ENCODE results near the gene OR1K1.
A peak's percentile ranks its signal among the peaks of the same experiment; 100 is the strongest.
"Not testable (repeated sequence)": the region's sequence is repeated elsewhere in the genome, so short reads cannot be mapped to it uniquely, and the experiment has no call there.

OR1K1 gene, protein sequence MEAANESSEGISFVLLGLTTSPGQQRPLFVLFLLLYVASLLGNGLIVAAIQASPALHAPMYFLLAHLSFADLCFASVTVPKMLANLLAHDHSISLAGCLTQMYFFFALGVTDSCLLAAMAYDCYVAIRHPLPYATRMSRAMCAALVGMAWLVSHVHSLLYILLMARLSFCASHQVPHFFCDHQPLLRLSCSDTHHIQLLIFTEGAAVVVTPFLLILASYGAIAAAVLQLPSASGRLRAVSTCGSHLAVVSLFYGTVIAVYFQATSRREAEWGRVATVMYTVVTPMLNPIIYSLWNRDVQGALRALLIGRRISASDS

GRCh38 chr9:122800066-122801060 lies at the start of gene OR1K1:
Gene OR1K1 (plus strand): TSS chr9:122800123. CDS start chr9:122800123, 0 bp downstream.
- no peak for DNase-seq (ENCODE audit: low spot score)

- DNase-seq (ENCODE audit: low spot score): peak; percentile 9
Measured at GRCh38 chr9:122754825-122755224, 45.1 kb upstream of the OR1K1 start.

DNA sequence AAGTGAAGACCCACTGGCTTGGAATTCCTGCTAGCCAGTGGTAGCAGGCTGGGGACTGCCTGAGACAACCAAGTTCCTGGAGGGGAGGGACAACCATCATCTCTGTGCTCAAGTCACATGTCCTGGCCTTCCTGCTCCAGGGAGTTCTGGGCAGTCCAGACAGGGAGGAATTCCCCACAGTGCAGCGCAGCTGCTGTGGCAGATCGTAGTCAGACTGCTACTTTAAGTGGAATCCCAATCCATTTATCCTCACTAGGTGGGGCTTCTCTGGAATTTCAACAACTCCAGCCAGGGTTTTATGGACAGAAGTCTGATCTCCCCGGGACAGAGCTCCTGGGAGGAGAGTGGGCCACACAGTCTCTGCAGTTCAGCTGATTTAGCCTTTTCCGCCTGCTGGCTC lies 32.1 kb upstream of the OR1K1 start:
- DNase-seq (ENCODE audit: low spot score): no peak

- DNase-seq (ENCODE audit: low spot score): no peak
Measured at GRCh38 chr9:122777052-122777451, 22.9 kb upstream of the OR1K1 start.

GRCh38 chr9:122777935-122778627 lies 21.8 kb upstream of the OR1K1 start:
- DNase-seq (ENCODE audit: low spot score): no peak

DNA sequence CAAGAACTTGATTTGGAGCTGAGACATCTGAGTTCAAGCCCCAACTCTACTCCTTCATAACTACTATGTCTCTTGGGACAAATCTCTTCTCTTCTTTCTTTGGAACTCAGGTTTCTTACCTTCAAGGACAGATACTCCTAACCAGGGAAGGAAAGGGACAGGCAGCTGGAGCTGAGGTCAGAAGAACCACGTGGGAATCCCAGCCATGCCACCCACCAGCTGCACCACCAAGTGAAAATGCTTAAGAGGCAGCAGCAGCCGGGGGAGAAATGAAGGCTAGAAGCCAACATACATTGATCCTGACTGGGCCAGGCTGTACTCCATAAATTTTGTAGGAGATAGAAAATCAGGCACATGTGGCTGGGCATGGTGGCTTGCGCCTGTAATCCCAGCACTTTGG lies 20.7 kb upstream of the OR1K1 start:
- no peak for DNase-seq (ENCODE audit: low spot score)

DNA sequence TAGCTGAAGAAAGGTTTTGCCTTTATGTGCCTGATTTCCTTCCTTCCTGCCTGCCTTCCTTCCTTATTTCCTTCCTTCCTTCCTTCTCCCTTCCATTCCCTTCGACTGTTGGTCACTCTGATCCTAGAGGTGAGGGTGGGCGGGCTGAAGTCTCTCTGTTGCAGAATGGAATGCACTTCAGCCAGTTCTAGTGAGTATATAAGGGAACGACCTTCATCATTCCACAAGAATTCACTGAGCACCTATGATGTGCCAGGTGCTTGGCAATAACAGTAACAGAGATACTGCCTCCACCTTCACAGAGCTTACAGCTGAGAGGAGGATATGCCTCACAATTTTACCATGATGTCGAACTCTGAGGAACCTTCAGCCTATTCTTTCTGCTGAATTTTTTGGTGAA lies 19.9 kb upstream of the OR1K1 start:
- no peak for DNase-seq (ENCODE audit: low spot score)

DNA sequence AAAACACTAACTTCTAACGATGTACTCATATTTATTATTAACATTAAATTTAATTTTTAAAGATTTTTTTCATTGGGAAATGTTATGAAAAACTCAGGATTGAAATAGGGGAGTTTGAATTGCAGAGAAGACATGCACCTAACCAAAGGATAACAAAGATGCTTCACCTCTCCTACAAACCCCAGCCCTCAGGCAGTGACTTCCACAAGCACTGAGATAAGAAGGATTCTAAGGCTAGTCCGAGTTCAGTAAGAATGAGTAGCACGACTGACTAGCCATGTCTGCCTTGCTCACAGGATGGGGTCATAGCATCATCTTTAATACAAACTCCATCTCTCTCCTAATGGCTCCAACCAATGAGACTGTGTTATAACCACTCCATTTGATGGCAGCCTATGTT lies 18.3 kb upstream of the OR1K1 start:
- DNase-seq (ENCODE audit: low spot score): no peak

- no peak for DNase-seq (ENCODE audit: low spot score)
Measured at GRCh38 chr9:122785269-122785668, 14.7 kb upstream of the OR1K1 start.

- DNase-seq (ENCODE audit: low spot score): no peak
Measured at GRCh38 chr9:122786338-122786737, 13.6 kb upstream of the OR1K1 start.

DNA sequence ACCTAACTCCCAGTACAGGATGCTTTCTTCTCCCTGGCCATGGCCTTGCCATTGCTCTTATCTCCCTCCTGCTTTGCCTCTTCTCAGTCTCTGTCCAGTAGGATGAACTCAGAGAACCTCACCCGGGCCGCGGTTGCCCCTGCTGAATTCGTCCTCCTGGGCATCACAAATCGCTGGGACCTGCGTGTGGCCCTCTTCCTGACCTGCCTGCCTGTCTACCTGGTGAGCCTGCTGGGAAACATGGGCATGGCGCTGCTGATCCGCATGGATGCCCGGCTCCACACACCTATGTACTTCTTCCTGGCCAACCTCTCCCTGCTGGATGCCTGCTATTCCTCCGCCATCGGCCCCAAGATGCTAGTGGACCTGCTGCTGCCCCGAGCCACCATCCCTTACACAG lies 11.1 kb upstream of the OR1K1 start, which contains the start of gene OR5C1:
Gene OR5C1, plus strand, starts transcription at position 103 of the 400 bp plus-strand sequence. Its CDS starts 0 bp downstream, at position 103.
- no peak for DNase-seq (ENCODE audit: low spot score)

DNA sequence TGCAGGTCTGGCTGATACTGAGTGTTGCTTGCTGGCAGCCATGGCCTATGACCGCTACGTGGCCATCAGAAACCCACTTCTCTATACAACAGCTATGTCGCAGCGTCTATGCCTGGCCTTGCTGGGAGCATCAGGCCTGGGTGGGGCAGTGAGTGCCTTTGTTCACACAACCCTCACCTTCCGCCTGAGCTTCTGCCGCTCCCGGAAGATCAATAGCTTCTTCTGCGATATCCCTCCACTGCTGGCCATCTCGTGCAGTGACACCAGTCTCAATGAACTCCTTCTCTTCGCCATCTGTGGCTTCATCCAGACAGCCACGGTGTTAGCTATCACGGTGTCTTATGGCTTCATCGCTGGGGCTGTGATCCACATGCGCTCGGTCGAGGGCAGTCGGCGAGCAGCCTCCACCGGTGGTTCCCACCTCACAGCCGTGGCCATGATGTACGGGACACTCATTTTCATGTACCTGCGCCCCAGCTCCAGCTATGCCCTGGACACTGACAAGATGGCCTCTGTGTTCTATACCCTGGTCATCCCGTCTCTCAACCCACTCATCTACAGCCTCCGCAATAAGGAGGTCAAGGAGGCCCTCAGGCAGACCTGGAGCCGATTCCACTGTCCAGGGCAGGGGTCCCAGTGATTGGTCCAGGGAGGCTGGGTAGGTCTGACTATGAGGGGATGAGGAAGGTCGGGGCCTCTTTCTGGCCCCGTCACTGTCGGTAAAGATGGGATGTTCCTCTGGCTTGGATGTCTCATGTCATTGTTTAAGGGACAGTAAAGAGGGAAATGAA lies 10.5 kb upstream of the OR1K1 start:
- DNase-seq (ENCODE audit: low spot score): no peak

DNA sequence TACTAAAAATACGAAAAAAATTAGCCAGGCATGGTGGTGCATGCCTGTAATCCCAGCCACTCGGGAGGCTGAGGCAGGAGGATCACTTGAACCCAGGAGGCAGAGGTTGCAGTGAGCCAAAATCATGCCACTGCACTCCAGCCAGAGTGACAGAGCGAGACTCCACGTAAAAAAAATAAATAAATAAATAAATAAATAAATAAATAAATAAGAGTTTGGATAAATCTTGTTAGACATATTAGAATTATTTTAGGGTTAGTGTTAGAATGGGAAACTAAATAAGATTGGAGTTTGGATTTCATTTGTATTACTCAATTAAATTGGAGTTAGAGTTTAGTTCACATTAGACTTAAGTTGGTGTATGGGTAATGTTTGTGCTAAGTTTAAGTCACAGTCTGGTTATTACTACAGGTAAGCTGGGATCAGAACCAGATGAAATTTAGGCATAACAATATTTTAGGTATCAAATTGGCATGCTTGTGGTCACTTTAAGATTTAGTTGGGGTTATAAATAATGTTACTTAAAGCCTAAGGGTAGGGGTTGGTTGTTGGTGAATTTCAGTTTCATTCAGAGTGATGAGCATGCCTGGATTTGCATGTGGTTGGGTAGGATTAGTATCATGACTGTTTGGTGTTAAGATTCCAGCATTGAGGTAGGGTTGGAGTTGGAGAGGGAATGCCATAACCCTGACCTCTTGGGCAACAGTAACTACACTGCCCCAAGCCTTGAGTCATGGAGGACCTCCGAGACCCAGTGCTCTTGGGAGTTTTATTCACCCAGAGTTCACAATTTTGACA lies 7.9 kb upstream of the OR1K1 start:
- DNase-seq (ENCODE audit: low spot score): no peak

GRCh38 chr9:122797316-122798063 lies 2.4 kb upstream of the OR1K1 start:
- DNase-seq (ENCODE audit: low spot score): peak; percentile 72

GRCh38 chr9:122806661-122807060 lies 6.7 kb downstream of the OR1K1 start:
- peak; percentile 59 for DNase-seq (ENCODE audit: low spot score)

DNA sequence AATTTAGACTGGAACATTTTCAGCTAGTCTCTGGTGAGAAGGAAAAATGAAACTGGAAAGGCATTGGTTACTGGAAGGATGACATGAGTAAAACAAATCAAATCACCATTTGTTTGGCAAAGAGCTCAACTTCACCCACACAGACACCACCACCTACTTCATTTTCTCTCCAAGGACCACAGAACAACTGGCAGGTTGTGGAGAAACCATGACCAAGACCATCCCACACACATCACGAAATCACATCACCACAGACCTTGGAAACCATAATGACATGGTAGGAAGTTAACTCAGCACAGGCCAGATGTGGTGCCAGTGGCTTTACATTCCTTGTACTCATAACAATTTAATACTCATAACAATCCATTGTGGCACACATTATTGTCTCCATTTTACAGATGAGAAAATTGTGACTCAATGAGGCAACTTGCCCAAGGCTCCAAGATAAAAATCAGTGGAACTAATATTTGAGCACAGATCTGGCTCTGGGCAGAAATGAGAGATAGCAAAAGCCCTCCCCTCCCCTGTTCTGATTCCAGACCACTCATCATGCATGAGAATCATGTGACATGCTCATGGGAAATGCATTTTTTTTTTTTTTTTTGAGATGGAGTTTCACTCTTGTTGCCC lies 7.5 kb downstream of the OR1K1 start:
- no peak for DNase-seq (ENCODE audit: low spot score)

- no peak for DNase-seq (ENCODE audit: low spot score)
Measured at GRCh38 chr9:122808141-122808540, 8.2 kb downstream of the OR1K1 start.

DNA sequence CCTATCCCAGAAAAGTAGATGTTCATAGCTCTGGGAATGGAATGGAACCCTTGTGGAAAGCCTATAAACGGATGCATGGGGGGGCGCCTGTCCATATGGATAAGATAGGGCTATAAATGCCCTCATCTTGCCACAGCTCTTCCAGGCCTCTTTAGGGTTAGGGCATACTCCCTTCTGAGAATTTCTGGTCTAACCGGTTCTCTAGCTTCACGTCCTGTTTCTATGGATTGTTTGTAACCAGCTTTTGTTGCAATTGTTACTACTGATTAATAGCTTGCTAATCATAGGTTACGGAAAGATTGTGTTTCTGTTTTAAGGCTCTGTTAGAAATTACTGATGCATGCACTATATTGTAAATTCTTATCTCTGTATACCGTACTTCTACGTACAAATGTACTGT lies 9.3 kb downstream of the OR1K1 start:
- not testable (repeated sequence) for DNase-seq (ENCODE audit: low spot score)

DNA sequence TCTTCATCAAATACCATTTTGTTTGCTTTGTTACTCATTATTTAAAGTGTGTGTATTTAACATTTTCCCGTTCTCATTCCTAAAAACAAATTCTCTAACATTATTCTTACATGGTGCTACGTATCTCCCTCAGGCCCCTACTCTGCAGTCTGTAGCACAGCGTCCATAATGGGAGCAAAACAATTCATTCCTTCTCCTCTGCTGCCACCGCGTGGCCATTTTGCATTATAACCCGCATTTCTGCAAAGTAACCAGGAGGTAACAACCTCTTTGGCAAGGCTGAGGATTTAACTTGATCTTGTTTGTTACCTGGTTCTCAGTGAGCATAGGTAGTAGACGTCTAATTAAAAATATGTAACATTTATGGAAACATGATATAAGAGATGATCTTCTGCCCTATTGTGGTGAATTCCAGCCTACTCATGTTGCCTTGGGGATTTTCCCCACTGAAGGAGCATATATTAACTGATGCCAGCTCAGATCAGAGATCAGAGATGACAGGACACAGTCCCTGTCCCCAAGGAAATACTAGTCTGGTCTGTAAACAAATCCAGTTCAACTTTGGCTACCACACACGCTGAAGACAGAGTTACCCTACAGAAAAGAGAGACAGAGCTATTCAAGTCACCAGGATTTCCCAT lies 10.5 kb downstream of the OR1K1 start:
- DNase-seq (ENCODE audit: low spot score): peak; percentile 74
